GM19452 (cell line): ENCODE data around the gene AIFM2.

Experiments
- ATAC-seq: cut with Tn5 transposase; IDR thresholded peaks from one replicate; pipeline ENCODE4 v1.9.1; 2021; ENCODE audit not compliant: unreplicated experiment

Gene AIFM2

DNA sequence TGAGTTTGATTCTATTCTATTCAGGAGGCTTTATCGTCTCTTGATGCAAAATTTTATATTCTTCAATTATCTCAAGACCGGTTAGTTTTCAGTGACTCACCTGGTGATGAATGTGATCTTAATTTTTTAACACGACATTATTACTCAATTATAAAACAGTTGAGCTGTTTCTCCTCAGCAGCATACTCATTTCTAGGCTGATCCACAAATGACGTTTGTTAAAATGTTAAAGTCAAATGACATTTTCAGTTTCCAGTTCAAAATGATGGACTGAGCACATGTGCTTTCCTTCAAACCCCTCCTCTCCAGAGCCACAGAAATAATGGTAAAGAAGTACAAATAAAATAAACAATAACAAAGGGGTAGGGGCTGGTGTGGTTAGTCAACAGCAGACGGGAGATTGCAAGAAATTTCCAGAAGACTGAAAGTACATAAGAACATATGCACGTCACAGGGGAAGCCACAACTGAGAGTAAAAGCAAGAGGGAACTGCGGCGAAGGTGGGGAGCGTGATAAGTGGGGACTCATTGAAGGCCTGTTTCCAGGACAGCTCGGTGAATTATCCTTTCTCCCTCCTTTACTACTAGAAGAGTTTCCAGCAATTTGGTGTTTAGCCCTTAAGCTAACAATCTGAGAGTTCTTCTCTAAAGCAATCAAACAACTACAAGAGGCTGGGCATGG is 69.1 kb downstream of the AIFM2 start:
- no peak for ATAC-seq
